ENCODE results near the gene RPL18A.
"Not testable (repeated sequence)": the region's sequence is repeated elsewhere in the genome, so short reads cannot be mapped to it uniquely, and the experiment has no call there.

Gene RPL18A

DNA sequence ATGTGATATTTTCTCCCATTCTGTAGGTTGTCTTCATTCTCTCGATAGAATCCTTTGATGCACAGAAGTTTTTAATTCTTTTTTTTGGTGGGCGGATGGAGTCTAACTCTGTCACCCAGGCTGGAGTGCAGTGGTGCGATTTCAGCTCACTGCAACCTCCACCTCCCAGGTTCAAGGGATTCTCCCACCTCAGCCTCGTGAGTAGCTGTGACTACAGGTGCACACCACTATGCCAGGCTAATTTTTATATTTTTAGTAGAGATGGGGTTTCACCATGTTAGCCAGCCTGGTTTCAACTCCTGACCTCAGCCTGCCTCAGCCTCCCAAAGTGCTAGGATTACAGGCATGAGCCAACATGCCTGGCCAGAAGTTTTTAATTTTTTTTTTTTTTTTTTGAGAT lies 27.5 kb downstream of the RPL18A start:
- in situ Hi-C loops (cut with HindIII; ENCODE audit: low pct_ligation_motif_present, low pct_unique_long_range_greater_than_20kb, low sequenced_read_pairs), result not testable (repeated sequence)

DNA sequence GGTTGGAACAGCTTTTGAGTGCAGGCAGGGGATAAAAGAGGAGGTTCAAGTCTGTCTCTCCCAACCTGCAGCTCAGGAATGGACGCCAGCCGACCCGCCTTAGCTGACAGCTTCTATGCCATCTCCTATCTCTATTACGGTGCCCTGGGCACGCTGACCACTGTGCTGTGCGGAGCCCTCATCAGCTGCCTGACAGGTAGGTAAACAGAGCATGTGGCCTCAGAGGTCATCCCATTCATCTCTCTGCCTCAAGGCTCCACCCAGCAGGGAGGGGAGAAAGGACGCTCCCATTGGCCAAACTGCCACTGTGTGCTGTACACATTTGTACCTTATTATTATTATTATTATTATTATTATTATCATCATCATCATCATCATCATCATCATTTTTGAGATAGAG lies 28.6 kb downstream of the RPL18A start:
- no peak for DNase-seq
- in situ Hi-C loops (cut with HindIII; ENCODE audit: low pct_ligation_motif_present, low pct_unique_long_range_greater_than_20kb, low sequenced_read_pairs), result no loop called here

More for the DNA sequence above, 27.5 kb downstream of the RPL18A start:
- DNase-seq, result not testable (repeated sequence)

DNA sequence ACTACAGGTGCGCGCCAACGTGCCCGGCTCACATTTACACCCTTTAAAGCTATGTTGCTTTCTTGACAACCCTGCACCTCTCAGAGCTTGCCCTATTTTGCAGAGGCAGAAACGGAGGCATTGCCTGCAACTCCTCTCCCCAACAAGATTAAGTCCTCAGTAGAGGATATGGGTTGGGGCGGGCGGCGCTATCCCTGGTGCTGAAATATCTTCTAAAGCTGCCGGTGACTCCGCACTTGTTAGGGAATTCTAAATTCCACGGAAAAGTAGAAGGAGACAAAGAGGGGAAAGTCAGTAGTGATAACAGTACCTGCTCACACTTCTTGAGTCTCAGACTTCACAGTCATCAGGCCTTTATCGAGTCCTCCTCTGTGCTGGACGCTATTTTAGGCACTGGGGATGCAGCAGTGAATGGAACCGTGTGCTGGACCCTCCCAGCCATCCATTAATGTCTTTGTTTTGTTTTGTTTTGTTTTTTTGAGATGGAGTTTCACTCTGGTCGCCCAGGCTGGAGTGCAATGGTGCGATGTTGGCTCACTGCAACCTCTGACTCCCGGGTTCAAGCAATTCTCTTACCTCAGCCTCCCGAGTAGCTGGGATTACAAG lies 30.0 kb downstream of the RPL18A start:
- DNase-seq, result peak; percentile 46
- in situ Hi-C loops (cut with HindIII; ENCODE audit: low pct_ligation_motif_present, low pct_unique_long_range_greater_than_20kb, low sequenced_read_pairs), result no loop called here

DNA sequence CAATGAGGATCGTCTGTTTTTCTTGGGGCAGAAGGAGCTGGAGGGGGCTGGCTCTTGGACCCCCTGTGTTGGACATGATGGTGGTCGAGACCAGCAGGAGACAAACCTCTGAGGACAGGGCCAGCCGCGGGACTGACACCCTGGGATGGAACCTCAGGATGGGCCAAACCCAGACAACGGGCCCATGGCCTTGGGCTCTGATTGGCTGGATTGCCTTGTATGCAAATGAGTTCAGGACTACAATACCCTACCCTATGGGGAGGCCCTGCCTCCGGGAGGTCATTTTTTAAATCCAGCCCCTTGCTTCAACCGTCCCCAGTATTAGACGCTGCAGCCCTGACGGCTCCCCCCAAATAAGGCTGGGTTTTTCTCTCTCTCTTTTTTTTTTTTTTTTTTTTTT lies 34.1 kb downstream of the RPL18A start:
- no peak for DNase-seq
- in situ Hi-C loops (cut with HindIII; ENCODE audit: low pct_ligation_motif_present, low pct_unique_long_range_greater_than_20kb, low sequenced_read_pairs), result no loop called here

- in situ Hi-C loops (cut with HindIII; ENCODE audit: low pct_ligation_motif_present, low pct_unique_long_range_greater_than_20kb, low sequenced_read_pairs), result no loop called here
- no peak for DNase-seq
These were observed 43.0 kb downstream of the RPL18A start for GRCh38 chr19:17902701-17903100.

DNA sequence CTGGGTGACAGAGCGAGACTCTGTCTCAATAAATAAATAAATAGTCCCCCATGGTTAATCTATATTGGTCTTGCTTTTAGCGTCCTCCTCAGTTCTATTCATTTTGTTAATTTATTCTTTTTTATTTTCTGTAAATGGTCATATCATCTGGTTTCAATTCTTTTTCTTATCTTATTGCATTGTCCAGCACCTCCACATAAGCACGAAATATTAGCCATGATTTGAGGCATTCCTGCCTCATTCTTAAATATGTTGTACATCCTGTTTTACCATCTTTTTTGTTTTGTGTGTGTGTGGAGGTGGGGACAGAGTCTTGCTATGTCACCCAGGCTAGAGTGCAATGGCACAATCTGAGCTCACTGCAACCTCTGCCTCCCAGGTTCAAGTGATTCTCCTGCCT lies 48.5 kb downstream of the RPL18A start:
- in situ Hi-C loops (cut with HindIII; ENCODE audit: low pct_ligation_motif_present, low pct_unique_long_range_greater_than_20kb, low sequenced_read_pairs), result no loop called here

DNA sequence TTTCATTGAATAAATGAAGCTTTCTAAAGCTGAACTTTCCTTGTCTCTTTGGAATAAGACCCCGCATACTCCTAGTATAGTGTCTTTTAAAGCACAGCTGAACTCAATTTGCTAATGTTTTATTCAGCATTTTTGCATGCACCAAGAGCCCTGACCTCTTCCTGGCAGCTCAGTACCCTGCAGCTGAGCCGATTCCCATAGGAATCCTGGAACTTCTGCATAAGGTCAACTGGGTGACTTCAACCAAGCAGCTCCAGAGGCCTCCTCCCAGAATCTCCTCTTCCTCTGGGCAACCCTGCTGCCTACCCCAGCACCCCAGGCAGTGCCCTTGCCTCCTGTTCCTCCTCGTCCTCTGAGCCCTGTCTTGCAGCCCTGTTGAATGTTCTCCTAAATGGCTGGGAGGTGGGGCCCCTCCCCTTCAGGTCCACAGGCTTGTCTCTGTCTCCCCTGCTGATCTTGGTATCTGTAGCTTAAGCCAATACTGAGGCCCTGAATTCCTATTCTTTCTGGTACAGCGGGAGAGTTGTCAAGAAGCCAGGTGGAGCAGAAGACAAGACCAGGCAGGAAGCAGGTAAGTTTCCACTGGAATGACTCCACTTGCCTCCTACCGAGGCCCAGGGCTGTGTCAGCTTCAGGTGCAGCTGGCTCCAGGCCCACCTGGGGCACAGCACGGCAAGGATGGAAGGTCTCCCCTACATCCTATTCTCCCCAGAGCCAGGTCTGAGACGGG lies 49.5 kb downstream of the RPL18A start:
- DNase-seq, result no peak
- in situ Hi-C loops (cut with HindIII; ENCODE audit: low pct_ligation_motif_present, low pct_unique_long_range_greater_than_20kb, low sequenced_read_pairs), result no loop called here

More for the DNA sequence above, 48.5 kb downstream of the RPL18A start:
- DNase-seq, result no peak

DNA sequence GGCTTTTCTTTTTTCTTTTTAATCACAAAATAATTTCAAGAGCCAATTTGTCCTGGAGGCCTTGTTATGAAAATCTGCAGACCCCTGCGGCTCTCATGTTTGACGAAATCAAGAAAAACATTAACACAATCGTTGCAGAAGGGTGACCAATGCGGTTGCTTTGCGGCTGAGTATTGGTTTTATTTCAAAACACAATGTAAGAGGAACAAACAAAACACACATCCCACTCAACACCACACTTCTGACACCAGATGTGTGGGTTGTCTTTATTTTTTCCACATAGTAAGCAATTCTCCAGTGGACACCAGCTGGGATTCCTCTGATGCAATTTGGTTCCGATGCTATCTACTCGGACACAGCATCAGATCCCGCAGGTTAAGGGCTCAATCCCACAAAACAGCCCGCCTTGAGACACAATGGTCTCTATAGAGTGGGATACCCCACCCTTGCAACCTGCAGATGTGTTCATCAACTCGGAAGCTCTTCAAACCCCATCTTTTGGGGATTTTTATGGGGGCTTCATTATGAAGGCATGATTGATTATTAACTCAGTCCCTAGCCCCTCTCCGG lies 51.2 kb downstream of the RPL18A start:
- DNase-seq, result no peak
- in situ Hi-C loops (cut with HindIII; ENCODE audit: low pct_ligation_motif_present, low pct_unique_long_range_greater_than_20kb, low sequenced_read_pairs), result no loop called here

Data from ACHN (cell line).